GM19239 (cell line): ENCODE measurements around the gene PDE3B.
A peak's percentile ranks its signal among the peaks of the same experiment; 100 is the strongest.
"Not testable (repeated sequence)": the region's sequence is repeated elsewhere in the genome, so short reads cannot be mapped to it uniquely, and the experiment has no call there.

ENCODE experiments used
- DNase-seq: peaks from one replicate; pipeline ENCODE4 v3.0.0; 2011; ENCODE audit warnings: low spot score; ENCODE audit not compliant: insufficient read length
- FAIRE-seq: peaks from 2 replicates; lab custom pipeline; 2011; peaks lifted over from hg19 to GRCh38; lab: Jason Lieb, UNC

The PDE3B gene

DNA sequence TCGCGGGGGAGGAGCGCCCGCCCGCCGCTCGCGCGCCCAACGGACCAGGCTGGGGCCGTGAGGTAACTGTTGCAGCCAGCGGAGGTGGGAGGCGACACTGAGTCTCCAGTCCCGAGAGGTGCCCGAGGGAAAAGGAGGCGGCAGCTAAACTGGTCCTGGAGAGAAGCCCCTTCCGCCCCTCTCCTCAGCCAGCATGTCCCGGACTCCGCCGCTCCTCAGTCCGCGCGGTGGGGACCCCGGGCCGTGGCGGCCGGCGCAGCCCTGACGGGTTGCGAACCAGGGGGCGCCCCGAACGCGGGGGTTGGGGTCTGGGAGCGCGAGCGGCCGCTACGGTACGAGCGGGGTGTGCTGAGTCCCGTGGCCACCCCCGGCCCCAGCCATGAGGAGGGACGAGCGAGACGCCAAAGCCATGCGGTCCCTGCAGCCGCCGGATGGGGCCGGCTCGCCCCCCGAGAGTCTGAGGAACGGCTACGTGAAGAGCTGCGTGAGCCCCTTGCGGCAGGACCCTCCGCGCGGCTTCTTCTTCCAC is at the start of gene PDE3B:
PDE3B (plus strand) TSS at position 108 of the 529 bp plus-strand sequence; CDS start at position 380, 272 bp downstream.
- FAIRE-seq (peak; percentile 8), DNase-seq (peak; percentile 58)

DNA sequence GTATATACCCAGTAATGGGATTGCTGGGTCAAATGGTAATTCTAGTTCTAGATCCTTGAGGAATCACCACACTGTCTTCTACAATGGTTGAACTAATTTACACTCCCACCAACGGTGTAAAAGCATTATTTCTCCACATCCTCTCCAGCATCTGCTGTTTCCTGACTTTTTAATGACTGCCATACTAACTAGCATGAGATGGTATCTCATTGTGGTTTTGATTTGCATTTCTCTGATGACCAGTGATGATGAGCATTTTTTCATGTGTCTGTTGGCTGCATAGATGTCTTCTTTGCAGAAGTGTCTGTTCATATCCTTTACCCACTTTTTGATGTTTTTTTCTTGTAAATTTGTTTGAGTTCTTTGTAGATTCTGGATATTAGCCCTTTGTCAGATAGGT is 48.3 kb upstream of the PDE3B start:
- FAIRE-seq: not testable (repeated sequence)

GRCh38 chr11:14607713-14608112 is 35.9 kb upstream of the PDE3B start:
- DNase-seq: no peak
- FAIRE-seq: no peak

More for the DNA sequence above, 48.3 kb upstream of the PDE3B start:
- not testable (repeated sequence) for DNase-seq

- DNase-seq: no peak
- no peak for FAIRE-seq
Measured at GRCh38 chr11:14609902-14610301, 33.7 kb upstream of the PDE3B start.

DNA sequence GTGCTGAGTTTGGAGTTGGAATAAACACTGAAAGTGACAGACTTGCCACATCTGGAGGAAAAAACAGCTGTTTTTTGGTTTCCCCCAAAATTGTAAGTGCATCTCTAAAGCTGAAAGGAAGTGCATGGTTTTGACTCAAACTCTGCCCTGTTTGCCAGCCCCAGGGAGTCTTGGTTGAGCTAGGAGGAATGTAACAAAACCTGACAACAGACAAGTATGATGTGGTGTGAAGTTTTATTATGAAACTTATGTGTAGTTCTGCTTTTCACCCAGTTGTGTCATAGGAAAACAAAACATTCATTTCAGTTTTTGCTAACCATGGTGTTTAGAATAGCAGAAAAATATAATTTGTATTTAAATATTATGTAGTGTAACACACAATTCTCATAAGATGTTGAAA is 31.7 kb upstream of the PDE3B start:
- FAIRE-seq (no peak), DNase-seq (no peak)

DNA sequence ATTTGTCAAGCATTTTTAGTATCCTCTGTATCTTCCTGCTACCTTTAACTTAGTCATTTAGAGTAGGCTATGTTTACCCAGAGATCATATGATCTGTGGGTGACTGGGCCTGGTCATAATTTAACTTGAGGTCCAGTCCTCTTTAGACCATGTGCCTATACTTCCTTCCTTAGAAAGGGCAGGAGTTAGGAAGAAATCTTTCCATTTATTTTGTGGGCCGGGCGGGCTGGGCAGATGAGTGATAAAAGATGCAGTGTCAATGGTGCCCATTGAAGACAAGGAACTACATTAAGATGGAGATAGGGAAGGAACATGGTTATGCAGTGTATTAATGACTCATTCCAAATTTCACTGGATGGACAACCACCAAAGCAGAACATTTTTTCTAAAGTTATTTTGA is 30.9 kb upstream of the PDE3B start:
- FAIRE-seq (no peak), DNase-seq (no peak)

GRCh38 chr11:14614091-14614622 is 29.4 kb upstream of the PDE3B start:
- FAIRE-seq: no peak

DNA sequence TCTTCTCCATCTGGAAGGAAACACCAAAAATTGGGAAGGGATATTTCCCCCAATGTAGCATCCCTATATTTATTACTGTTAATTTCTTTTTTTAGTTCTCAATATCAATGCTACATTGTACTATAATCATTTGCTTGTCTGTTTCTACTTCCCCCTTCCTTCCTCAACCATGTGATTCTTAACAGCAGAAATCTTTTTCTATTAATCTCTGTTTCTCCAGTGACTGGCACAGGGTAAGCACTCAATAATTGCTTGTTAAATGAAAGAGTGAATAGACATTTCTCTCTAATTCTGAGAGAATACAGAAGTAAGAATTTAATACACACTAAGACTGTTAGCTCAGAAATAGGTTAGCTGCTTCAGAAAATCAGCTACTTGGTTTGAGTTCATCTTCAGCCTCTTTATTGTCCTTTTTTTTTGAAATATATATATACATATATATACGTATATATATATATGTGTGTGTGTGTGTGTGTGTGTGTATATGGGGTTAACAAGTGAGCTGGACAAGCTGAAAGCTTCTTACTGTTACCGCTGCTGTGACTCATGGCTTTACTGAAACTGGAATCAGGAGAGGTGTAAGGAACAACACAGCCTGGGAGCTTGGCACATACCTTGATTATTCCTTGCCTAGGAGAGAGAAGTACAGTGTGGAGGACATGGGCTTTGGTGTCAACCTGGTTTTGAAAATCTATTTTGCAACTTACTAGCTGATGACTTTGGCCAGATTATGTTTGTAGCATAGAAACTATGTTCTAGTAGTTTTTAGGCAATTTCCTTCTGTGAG is 26.2 kb upstream of the PDE3B start:
- DNase-seq (no peak), FAIRE-seq (no peak)

More at GRCh38 chr11:14614091-14614622, 29.4 kb upstream of the PDE3B start:
- DNase-seq: no peak

DNA sequence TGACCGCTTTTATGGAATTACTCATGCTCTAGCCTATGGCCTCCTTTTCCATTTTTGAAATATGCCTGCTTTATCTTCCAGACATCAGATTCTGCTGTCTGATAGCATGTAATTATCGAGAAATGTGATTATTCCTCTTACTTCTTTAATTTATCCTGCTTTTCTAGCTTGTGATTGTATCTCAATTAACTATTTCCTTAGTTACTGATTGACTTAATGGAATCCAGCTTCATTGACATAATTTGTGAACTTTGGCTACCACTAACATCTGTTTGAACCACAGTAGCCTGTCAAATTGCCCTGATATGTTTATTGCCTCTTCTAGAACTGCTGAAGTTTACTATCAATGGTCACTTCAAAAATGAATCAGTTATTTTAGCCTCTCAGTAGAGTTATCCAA is 25.5 kb upstream of the PDE3B start:
- FAIRE-seq (no peak), DNase-seq (no peak)

DNA sequence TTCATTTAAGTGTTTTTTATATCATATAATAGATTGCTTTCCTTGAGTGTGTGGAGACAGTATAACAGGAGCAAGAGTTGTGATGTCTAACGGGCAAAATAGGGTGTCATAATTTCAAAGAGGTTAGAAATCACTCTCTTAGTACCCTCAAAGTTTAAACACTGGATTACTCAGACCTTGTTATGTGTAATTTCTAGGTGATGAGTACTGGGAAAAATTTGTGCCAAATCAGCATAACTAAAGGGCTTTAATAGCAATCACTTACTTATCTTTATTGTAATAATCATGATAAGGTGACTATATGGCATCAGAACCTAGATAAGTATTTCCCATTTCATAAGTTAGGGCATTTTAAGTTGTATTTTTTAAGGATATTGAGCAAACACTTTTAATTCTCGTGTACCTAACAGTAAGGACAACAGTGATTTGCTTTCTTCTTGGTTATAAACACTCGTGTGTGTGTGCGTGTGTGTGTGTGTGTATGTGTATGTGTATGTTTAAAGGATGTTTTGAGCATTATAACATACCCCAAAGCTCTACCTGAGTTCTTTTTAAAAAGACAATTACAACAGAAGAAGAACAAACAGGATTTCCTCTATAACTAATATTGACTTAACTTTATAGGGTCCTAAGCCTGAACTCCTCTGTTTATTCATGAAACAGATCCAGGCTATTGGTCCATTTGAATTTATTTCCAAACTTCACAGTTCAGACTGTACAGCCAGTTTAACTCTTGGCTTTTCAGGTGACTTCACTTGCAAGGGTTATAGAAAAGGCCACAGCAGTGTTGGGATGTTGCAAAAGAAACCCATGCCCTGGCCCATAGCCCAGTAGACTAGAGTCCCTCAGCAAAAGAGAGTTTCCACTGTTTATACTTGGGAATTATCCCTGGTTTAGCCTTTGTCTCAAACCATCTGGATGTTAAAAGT is 23.7 kb upstream of the PDE3B start:
- FAIRE-seq (no peak), DNase-seq (no peak)

- DNase-seq: no peak
- no peak for FAIRE-seq
Measured at GRCh38 chr11:14622223-14622954, 21.2 kb upstream of the PDE3B start.

- no peak for DNase-seq
- no peak for FAIRE-seq
Measured at GRCh38 chr11:14623036-14623435, 20.6 kb upstream of the PDE3B start.

GRCh38 chr11:14625586-14626205 is 17.9 kb upstream of the PDE3B start:
- no peak for DNase-seq
- FAIRE-seq: peak; percentile 54

DNA sequence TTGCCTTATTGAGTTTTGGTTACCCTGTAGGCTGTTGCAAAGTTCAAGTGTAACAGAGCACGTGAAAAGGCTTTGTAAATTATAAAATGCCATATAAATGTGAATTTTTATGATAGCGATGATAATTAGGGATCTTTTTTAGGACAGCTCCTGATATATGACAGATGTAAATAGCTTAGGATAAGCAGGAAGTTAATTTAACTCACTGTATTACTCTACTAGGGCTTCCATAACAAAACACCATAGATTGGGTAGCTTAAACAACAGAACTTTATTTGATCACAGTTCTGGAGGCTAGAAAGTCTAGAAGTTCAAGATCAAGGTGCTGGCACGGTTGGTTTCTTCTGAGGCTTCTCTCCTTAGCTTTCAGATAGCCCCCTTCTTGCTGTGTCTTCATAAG is 17.0 kb upstream of the PDE3B start:
- FAIRE-seq: peak; percentile 4
- no peak for DNase-seq

- DNase-seq, FAIRE-seq: not testable (repeated sequence)
Measured at GRCh38 chr11:14633506-14634224, 9.9 kb upstream of the PDE3B start.

- FAIRE-seq: no peak
- no peak for DNase-seq
Measured at GRCh38 chr11:14634813-14635212, 8.8 kb upstream of the PDE3B start.

DNA sequence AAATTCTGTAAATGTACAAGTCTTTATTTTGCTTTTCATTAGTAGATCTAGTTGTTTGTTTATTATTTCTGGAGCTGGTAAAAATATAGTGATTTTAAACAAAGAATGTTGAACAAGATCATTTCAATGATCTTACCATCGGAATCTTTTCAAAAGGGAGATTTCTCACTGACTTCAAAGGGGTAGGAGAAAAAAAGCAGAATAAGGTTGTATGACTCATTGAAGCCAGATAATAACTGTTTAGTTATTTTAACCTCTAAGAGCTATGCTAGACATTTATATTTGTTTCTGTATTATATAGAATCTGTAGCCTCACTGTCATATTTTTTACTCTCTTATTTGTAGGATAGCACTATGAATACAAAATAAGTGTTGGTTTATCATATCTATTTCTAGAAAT is 8.1 kb upstream of the PDE3B start:
- no peak for DNase-seq
- FAIRE-seq: no peak

DNA sequence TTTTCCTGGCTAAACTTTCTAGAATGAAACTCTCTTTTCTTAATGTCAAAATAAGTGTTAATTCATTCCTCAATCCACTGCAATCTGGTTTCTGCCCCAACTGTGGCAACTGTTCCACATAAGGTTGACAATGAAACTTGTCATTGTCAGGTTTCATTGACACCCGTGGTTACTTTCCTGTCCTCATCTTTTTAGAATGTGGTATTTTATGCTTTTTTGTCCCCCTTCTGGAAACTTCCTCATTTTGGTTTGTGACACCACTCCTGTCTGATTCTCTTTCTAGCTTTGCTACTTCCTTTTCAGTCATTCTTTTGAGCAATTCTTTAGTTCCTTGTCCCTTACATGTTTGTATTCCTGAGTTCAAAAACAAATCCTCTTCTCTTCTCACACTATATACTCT is 7.5 kb upstream of the PDE3B start:
- DNase-seq (no peak), FAIRE-seq (no peak)

GRCh38 chr11:14637868-14638409 is 5.7 kb upstream of the PDE3B start:
- no peak for FAIRE-seq

More at GRCh38 chr11:14637868-14638409, 5.7 kb upstream of the PDE3B start:
- DNase-seq: no peak
